ENCODE results near the gene CPEB1.
A peak's percentile ranks its signal among the peaks of the same experiment; 100 is the strongest.

CPEB1 gene

DNA sequence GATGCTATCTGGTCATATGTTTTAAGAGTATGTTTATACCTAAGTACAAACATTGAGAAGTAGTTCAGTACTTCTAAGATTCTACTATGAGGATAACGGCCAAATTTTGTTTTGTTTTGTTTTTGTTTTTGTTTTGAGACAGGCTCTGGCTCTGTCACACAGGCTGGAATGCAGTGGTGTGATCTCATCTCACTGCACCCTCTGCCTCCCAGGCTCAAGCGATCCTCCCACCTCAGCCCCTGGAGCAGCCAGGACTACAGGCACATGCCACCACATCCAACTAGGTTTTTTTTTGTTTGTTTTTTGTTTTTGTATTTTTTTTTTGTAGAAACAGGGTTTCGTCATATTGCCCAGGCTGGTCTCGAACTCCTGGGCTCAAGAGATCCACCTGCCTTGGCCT is 59.4 kb downstream of the CPEB1 start:
- DNase-seq = no peak
- TF ChIP-seq POLR2A (IDR thresholded peaks at IDR 0.05; ENCODE audit: low read length) (no peak), GATA1 (IDR thresholded peaks at IDR 0.05; ENCODE audit: low read depth, low read length) (no peak)

DNA sequence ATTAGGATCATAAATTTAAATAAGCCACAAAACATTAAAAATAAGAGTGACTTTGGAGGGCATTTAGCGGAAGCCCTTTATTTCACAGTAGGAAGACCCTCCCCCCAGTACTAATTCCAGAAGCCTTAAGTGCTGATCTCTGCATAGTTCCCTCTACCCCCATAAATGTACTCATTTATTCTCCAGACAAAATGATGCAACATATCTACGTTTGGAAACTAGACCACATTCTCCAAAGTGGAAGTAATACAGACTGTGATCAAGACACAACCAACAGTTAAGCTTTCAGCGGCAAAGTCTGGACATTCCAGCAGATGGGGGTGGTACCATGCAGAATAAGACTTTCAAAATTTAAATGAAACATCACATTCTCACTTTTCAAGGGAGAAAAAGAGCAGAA is 62.1 kb downstream of the CPEB1 start:
- DNase-seq = peak in 1 of 2 experiments; percentile 3
- TF ChIP-seq POLR2A (IDR thresholded peaks at IDR 0.05; ENCODE audit: low read length) = no peak
- no peak for TF ChIP-seq GATA1 (IDR thresholded peaks at IDR 0.05; ENCODE audit: low read depth, low read length)

DNA sequence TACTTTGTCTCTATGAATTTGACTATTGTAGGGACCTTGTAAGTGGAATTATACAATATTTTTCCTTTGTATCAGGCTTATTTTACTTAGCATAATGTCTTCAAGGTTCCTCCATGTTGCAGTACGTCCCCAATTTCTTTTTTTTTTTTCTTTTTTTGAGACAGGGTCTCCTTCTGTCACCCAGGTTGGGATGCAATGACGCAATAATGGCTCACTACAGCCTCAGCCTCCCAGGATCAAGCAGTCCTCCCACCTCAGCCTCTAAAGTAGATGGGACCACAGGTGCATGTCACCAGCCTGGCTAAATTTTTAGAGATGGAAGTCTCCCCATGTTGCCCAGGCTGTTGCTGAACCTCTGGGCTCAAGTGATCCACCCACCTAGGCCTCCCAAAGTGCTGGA is 66.5 kb downstream of the CPEB1 start:
- TF ChIP-seq POLR2A (IDR thresholded peaks at IDR 0.05; ENCODE audit: low read length) (no peak), GATA1 (IDR thresholded peaks at IDR 0.05; ENCODE audit: low read depth, low read length) (no peak)
- no peak for DNase-seq

DNA sequence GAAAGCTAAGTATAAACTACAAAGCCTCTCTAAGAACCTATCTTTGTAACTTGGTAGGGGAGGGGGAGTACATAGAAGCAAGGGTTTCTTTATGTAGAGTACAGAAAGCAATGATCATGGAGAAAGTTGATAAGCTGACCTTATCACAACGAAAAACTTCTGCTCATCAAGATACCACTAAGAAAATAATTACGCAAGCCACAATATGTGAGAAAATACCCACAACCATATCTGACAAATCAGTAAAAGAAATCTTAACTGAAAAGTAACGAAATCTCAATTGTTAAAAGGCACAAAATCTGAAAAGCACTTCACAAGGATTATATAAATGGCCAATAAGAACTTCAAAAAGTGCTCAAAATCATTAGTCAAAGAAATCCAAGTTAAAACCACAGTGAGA is 71.8 kb downstream of the CPEB1 start:
- peak in 1 of 2 experiments; percentile 12 for DNase-seq
- TF ChIP-seq GATA1 (IDR thresholded peaks at IDR 0.05; ENCODE audit: low read depth, low read length) (no peak), POLR2A (IDR thresholded peaks at IDR 0.05; ENCODE audit: low read length) (no peak)

DNA sequence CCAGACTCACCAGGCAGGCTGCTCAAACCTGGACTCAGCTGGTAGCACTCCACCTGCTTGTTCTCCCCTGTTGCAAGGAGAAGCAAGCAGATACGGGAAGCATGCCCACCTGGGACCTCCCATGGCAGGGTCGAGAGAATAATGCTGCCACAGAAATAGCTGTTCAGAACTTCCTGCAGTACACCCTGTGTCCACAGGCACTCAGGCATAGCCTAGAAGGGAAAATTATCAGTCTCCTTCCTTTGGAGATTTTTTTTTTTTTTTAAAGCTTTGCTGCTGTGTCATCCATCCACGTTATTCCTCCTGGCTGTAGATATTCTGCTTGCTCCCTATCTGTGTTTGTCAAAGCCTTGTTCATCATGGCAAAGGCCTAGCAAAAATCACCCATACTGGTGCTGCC is 74.2 kb downstream of the CPEB1 start:
- TF ChIP-seq GATA1 (IDR thresholded peaks at IDR 0.05; ENCODE audit: low read depth, low read length) (no peak), POLR2A (IDR thresholded peaks at IDR 0.05; ENCODE audit: low read length) (no peak)
- no peak for DNase-seq

DNA sequence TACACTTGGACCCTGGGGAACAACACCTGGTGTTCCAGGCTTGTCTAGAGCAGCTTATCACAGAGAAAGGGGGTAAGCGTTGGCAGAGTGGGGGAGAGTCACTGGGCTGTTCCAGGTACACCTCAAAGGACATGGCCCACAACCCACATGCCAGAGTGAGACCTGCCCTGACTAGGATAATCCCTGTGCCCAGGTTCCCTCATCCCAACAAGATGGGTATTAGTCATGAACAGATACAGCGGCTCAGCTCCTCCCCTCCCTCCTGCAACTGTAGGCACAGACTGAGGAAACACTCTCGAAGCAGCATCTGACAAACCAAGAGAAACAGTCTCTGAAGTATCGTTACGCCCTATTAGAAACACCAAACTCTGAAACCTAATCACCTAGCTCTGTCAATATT is 74.9 kb downstream of the CPEB1 start:
- no peak for DNase-seq
- TF ChIP-seq POLR2A (IDR thresholded peaks at IDR 0.05; ENCODE audit: low read length) (no peak), GATA1 (IDR thresholded peaks at IDR 0.05; ENCODE audit: low read depth, low read length) (no peak)

DNA sequence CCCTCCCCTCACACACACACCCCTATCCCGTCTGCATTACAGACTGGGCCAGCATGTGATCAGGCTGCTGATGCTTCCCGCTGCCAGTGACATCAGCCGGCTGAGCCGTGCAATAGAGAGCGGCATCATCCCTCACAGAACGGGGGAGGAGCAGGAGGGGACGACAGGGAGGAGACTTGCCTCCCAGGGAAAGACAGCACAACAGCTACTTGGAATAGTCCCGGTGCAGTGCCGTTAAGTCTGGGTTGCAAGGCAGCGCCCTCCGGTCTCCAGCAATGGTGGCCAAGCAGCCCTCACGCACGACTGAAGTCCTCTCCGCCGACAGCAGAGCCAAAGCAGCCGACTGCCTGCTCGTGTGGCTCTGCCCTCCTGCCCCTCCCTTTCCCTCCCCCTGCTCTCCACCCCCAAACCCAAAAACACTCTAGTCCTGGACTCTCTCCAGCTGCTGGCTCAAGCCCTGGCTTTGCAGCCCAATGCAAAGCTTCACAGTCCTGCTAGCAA is 75.4 kb downstream of the CPEB1 start:
- no peak for DNase-seq
- no peak for TF ChIP-seq GATA1 (IDR thresholded peaks at IDR 0.05; ENCODE audit: low read depth, low read length)
- TF ChIP-seq POLR2A (IDR thresholded peaks at IDR 0.05; ENCODE audit: low read length) = no peak

DNA sequence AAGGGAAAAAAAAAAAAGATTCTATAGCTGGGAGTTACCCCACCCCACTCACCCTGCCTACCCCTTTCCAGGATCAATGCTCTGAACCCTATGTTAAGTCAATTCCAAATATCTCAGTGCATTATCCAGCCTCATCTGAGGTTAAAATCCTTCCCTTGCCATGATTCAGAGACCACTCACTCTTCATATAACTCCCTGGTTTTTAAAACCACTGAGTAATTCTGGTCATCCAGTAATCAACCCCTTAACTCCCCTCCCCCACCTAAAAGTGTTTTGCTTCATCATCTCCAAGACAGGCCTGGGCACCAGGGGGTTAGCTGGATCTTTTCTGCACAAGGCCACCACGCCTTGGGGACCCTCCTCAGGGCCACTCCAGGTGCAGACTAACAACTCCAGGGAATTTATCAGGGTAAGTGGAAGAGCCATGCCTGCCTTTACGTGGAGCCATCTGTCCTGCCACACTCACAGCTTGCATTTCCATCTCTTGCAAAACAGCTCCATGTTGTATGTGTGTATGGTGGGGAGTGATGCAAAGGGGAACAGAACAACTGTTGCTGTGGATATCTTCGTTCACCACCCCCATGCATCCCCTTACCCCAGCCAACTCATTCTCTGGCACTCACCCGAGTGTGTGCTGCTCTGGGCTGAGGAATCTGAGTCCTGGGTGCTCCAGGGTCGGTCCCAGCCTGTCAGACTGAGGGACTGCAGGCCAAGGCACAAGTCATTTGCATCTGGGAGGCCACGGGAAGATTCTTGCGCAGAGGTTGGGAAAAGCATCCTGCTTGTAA is 76.2 kb downstream of the CPEB1 start:
- DNase-seq = no peak
- TF ChIP-seq GATA1 (IDR thresholded peaks at IDR 0.05; ENCODE audit: low read depth, low read length) (no peak), POLR2A (IDR thresholded peaks at IDR 0.05; ENCODE audit: low read length) (no peak)

DNA sequence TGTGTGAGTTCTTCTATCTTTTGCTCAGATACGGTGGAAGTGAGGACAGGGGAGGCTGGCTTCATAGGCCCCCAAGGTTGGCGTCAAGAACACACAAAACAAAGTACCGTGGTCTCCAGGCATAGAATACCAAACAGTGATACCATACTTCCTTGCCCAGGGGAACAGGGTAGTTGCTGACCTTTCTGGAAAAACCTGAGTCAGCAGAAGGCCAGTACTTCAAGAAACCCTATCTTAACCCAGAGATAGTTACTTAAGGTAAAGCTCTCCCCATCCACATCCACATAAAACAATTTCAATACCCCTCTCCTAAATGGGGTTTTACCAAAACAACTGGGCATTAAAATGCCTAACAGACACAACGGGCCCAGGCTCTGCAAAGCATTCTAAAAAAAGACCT is 77.3 kb downstream of the CPEB1 start:
- TF ChIP-seq GATA1 (IDR thresholded peaks at IDR 0.05; ENCODE audit: low read depth, low read length) (no peak), POLR2A (IDR thresholded peaks at IDR 0.05; ENCODE audit: low read length) (no peak)
- no peak for DNase-seq

DNA sequence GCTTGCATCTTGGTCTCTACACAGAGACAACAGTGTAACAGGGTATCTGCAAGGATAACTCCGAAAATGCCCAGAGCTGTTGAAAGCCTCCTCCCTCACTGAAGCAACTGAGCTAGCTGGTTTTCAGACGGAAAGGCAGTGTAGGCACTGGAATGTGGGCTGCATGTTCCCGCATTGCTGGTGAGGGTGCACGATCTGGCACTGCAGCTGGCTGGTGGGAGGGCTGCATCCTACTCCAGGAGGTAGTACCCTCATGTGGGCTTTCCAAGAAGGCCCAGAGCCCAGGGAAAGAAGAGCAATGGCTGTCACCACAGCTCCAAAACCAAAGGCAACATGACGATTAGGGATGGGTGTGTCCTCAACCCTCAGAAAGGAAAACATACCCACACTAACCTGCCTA is 78.2 kb downstream of the CPEB1 start:
- TF ChIP-seq POLR2A (IDR thresholded peaks at IDR 0.05; ENCODE audit: low read length) = no peak
- TF ChIP-seq GATA1 (IDR thresholded peaks at IDR 0.05; ENCODE audit: low read depth, low read length) = no peak
- no peak for DNase-seq

DNA sequence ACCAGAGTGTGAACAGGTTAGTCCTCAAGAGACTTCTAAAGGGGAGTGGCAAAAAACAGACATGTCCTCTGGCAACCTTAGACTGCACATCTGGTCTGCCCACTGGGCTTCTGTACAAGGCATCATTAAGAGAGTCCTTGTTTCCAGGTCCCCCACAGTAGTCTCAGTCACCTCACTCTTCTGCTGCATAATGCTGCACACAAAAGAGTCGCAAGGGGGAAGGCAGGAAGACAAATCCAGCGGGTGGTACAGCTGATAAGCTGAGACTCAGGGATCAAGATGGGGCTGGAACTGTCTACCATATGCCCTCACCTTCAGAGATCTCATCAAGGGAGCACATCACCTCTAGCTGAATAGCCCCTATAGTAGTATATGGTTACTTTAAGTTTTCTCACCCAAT is 79.5 kb downstream of the CPEB1 start:
- no peak for DNase-seq
- TF ChIP-seq GATA1 (IDR thresholded peaks at IDR 0.05; ENCODE audit: low read depth, low read length) (no peak), POLR2A (IDR thresholded peaks at IDR 0.05; ENCODE audit: low read length) (no peak)

DNA sequence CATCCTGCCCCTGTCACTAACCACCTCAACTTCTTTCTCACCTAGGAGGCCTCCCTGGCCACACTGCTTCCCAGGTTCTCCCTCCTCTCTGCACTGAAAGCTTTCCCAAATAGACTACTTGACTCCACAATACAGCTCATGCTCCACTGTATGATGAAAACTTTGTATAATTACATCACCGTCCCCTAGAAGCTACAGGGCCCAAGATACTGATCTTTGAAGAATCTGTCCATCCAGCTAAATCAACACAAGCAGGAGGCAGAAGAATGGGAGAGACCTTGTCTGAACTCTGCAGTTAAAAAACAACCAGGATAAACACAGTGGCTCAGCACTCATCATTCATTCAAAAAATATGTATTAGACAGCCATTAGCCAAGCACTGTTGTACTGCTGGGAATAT is 80.5 kb downstream of the CPEB1 start:
- no peak for DNase-seq
- TF ChIP-seq GATA1 (IDR thresholded peaks at IDR 0.05; ENCODE audit: low read depth, low read length) (no peak), POLR2A (IDR thresholded peaks at IDR 0.05; ENCODE audit: low read length) (no peak)

DNA sequence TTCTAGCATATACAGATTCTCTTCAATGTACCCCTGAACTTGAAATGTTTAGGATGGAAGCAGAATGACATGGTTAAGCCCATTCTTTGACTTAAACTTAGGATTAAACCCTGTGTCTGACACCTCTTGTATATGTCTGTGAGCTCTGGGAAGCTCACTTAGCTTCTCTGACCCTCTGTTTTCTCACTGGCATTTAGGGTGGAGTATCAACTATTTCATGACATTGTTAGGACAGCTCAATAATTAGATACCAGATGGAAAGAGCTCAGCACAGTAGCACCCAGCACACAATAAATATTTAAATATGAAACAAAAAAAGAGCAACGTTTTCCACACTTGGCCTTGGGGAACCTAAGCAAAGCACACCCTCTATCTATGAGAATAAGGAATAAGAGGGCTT is 88.7 kb downstream of the CPEB1 start:
- no peak for TF ChIP-seq POLR2A (IDR thresholded peaks at IDR 0.05; ENCODE audit: low read length)
- no peak for TF ChIP-seq GATA1 (IDR thresholded peaks at IDR 0.05; ENCODE audit: low read depth, low read length)

DNA sequence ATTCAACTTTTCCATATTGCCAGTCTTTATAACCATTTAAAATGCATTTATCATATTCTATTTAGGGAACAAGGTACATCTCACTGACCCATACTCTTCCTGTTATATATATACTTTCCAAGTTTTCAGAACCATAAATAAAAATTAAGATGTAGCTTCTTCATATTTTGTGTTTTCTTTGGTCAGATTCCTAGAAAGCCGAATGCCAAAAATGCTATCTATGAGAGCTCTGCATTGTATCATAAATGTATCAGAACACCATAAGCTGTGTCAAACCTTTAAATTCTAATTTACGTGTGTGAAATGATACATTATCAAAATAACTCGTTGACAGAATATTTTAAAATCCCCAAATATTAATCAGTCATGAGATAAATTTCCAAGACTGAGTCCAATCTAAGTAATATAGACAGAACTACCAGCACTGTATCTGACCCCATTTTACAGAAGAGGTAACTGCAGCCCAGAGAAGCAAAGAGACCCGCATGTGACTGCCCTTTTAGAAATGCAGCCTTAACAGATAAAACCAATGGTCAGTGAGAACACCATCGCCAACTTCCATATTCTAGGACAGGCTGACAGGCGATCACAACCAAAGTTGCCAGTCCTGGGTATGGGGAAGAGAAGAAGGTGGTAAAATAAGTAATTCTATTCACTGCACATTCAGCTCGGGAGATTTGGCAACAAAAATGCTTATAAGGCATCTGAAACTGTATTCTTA is 90.7 kb downstream of the CPEB1 start:
- no peak for DNase-seq
- TF ChIP-seq POLR2A (IDR thresholded peaks at IDR 0.05; ENCODE audit: low read length) (no peak), GATA1 (IDR thresholded peaks at IDR 0.05; ENCODE audit: low read depth, low read length) (no peak)

More for the DNA sequence above, 88.7 kb downstream of the CPEB1 start:
- DNase-seq = no peak

DNA sequence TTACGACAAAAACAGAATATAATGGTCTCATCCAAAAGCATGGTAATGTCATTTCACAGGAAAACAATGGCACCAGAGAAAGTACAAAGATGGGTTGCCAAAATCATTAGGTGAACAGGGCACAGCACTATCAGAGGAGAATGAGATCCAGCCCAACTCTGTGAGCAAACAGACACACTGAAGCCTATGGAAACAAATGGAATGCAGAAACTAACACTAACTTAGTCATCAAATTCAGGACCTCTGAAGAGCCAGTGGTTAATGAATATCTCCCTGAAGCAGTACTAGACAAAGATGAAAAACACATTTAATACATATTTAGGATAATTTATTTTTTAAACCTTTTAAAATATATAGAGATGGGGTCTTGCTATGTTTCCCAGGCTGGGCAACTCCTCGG is 92.3 kb downstream of the CPEB1 start:
- DNase-seq = no peak
- no peak for TF ChIP-seq GATA1 (IDR thresholded peaks at IDR 0.05; ENCODE audit: low read depth, low read length)
- no peak for TF ChIP-seq POLR2A (IDR thresholded peaks at IDR 0.05; ENCODE audit: low read length)

Measured in erythroblast (primary cell).